ENCODE data around the gene EBP.
A peak's percentile ranks its signal among the peaks of the same experiment; 100 is the strongest.
"Not testable (repeated sequence)": the region's sequence is repeated elsewhere in the genome, so short reads cannot be mapped to it uniquely, and the experiment has no call there.

Gene EBP

DNA sequence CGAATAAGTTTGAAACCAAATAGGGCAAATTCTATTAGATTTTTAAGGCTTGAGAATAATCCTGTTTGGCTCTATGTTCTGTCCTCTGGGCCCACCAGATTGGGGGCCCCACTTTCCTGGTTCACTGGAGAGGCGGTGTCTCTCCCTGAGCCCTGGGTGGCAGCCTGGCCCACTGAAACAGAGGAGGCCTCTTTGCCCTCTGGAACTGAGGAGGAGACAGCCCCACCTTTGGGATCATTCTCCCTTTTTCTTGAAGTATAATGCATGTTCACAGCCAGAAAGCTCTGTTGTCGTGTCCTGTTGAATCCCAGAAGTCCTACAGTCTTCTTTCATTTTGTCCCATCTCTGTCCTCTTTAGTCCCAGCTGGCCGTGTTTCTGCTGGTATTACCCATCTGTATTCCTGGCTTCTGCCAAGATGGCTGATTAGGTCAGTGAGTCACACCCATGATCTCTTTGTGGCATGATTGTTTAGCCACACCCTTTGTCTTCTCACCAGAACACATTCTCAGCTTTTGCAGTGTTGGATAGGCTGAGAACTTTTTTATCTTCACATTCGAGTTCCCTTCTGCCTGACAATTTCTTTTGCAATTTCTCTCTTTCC, 9.9 kb downstream of the EBP start:
- no peak for DNase-seq

DNA sequence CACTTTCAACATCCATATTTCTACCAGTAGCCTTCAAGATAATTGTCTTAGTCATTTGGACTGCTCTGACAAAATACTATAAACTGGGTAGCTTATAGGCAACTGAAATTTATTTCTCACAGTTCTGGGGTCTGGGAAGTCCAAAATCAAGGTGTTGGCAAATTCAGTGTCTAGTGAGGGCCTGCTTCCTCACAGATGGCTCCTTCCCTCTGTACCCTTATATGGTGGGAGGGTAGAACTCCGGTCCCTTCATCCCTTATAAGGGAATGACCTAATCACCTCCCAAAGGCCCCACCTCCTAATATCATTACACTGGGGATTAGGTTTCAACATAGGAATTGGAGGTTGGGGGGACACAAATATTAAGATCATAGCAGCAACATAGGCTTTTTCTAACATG, 10.6 kb downstream of the EBP start:
- DNase-seq: no peak

DNA sequence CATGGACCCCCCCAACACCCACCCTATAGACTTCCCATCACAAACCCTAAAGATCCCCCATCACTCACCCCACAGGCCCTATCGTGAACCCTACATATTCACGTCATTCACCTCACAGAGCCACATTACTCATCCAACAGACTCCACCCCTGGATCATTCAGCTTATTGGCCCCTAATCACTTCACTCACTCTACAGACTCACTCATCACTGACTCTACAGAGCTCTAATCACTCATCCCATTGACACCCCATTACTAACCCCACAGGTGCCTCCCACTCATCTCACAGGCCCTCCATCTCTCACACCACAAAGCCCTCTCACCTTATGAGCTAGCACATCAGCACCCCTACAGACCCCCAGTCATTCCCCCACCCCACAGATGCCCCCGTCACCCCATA, 11.6 kb downstream of the EBP start:
- DNase-seq: no peak

DNA sequence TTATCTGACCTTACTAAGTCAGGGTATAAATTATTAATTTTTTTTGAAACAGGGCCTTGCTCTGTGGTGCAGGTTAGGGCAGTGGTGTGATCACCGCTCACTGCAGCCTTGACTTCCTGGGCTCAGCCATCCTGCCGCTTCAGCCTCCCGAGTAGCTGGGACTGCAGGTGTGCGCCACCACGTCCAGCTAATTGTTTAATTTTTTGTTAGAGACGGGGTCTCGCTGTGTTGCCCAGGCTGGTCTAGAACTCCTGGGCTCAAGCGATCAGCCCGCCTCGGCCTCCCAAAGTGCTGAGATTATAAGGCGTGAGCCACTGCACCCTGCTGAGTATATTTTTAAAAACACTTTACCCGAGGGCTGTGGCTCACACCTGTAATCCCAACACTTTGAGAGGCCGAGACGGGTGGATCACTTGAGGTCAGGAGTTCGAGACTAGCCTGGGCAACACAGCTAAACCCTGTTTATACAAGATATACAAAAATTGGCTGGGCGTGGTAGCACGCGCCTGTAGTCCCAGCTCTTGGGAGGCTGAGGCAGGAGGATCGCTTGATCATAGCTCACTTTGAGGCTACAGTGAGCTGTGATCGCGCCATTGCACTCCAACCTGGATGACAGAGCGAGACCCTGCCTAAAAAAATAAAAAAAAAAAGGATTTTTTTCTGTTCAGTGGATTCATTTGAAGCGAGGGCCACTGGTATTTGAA, 17.2 kb downstream of the EBP start:
- DNase-seq: no peak

DNA sequence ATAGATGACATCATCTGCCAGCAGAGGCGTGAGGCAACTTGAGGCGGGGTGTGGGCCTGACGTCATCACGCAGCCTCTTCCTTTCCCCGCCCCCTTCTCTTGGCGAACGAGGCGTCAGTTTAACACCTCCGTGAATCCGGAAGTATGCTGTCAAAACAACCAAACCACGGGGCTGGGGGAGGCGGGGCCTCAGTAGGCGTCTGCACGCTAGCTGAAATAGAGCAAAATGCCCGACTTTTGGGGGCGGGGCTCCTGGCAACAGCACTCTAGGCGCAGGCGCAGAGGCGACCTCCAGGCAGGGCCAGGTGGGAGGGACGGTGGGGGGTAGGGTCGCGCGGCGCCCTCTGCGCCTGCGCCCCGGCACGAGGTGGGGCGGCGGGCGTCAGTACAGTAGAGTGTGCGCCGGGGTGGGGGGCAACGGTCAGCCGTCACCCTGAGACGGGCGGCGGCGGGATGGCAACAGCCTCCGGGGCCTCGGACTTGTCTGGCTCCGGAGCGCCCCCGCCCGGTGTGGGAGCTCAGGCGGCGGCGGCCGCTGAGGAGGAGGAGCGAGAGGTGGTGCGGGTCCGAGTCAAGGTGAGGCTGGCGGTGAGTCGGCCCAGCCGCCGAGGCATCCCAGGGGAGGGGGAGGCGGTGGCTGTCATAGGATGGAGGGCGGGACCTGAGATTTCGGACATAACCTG, 17.9 kb downstream of the EBP start, which contains the start of gene TBC1D25:
Gene TBC1D25 (plus strand): TSS at position 370 of the 683 bp plus-strand sequence. CDS start 84 bp downstream, at position 454.
- DNase-seq: peak; percentile 98

DNA sequence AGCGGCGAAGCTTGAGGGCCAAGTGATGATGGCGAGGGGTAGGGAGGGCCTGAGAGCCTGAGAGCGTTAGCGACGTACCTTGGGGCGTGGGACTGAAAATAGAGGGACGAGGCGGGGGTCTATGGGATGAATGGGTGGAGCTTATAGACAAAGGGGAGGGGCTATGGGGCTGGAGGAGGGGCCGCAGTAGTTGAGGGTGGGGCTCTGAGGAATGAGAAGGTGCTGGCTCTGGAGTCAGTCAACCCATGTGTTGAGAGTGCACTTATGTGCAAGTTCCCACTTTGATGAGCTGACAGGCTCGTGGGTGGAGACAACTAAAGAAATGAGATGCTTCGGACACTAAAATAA, 18.4 kb downstream of the EBP start:
- DNase-seq: no peak

DNA sequence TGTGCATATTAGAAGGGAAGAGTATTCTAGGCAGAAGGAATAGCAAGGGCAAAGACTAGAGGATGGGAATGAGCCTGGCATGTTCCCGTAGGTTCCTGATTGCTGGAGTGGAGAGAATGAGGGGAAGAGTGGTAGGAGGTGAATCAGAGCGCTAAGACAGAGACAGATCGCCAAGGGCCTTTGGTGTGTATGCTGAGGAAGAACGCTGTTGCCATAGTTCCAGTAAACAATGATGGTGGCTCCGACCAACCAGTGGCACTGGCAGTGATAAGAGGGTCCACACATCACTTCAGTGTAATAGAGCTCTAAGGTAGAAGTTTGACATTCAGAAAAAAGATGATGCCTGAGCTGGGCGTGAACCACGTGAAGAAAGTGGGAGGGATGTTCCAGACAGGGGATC, 18.9 kb downstream of the EBP start:
- no peak for DNase-seq

DNA sequence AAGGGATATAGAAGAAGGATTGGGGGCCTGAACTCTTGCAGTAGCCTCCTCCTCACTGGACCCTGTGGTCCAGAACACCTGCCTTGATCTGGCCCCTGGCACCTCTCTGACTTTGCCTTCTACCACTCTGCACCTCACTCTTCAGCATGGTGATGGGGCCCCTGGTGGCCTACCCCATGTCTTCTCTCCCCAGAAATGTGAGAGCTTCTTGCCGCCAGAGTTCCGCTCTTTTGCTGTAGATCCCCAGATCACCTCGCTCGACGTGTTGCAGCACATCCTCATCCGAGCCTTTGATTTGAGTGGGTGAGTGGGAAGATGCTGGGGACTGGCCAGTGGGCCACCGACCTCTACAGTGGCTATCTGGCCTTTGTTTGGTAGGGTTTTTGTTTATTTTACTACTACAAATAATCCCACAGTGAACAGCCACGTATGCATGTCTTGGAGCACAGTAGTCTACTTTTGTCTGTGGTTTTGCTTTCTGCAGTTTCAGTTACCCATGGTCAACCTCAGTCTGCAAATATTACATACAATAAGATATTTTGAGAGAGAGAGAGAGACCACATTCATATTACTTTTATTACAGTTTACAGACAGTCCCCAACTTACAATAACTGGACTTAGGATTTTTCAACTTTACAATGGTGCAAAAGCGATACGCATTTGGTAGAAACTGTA, 19.7 kb downstream of the EBP start:
- DNase-seq: no peak

DNA sequence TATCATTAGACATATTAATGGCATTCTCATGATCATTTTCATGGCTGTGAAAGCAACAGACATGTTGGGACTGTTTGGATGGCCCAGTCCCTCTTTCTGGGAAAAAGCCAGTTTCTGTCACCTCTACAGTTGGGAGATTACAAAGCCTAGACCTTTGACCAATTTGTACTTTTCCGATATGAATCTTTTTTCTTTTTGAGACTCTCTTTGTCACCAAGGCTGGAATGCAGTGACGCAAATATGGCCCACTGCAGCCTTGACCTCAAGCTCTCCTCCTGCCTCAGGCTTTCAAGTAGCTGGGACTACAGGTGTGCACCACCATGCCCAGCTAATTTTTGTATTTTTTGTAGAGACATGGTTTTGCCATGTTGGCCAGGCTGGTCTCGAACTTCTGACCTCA, 27.3 kb downstream of the EBP start:
- DNase-seq: no peak

DNA sequence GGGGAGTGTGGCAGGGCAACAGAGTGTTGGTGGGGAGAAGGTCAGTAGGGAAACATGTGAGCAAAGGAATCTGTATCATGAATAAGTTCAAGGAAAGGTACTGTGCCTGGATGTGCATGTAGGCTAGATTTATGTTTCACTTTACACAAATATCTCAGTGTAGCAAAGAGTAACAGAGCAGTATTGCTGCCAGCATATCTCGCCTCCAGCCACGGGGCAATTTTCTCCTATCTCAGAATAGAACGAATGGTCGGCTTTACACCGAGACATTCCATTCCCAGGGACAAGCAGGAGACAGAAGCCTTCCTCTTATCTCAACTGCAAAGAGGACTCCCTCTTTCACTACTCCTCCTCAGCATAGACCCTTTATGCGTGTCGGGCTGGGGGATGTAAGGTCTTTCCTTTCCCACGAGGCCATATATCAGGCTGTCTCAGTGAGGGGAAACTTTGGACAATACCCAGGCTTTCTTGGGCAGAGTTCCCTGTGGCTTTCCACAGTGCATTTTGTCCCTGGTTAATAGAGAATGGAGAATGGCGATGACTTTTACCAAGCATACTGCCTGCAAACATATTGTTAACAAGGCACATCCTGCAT, 34.2 kb downstream of the EBP start:
- not testable (repeated sequence) for DNase-seq

DNA sequence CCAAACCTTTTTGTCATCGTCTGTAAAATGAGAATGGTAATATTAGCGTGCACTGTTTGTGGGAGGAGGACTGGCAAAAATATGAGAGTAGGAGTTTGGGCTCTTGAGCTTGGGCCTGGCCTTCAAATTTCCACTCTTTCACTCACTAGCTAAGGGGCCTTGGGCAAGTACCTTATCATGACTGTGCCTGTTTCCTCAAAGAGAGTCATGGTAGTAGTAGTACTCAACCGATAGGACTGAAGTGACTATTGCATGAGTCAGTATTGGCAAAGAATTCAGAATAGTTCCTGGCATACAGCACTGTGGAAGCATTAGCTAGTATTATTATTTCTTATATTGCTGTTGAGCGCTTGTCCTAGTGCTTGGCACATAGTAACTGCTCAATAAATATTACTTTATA, 36.7 kb downstream of the EBP start:
- DNase-seq: no peak

DNA sequence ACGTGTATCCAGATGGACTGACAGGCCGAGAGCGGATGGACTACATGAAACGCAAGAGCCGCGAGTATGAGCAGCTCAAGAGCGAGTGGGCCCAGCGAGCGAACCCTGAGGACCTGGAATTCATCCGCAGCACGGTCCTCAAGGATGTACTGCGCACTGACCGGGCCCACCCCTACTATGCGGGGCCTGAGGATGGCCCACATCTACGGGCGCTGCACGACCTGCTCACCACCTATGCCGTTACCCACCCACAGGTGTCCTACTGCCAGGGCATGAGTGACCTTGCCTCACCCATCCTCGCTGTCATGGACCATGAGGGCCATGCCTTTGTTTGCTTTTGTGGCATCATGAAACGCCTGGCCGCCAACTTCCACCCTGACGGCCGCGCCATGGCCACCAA, 38.0 kb downstream of the EBP start:
- no peak for DNase-seq

DNA sequence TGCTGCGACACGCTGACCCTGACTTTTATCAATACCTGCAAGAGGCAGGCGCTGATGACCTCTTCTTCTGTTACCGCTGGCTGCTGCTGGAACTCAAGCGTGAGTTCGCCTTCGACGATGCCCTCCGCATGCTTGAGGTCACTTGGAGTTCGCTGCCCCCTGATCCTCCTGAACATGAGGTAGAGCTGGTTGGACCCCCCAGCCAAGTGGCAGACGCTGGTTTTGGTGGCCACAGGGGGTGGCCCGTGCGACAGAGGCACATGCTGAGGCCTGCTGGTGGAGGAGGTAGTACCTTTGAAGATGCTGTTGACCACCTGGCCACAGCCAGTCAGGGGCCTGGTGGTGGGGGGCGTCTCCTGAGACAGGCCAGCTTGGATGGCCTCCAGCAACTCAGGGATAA, 38.4 kb downstream of the EBP start:
- no peak for DNase-seq

DNA sequence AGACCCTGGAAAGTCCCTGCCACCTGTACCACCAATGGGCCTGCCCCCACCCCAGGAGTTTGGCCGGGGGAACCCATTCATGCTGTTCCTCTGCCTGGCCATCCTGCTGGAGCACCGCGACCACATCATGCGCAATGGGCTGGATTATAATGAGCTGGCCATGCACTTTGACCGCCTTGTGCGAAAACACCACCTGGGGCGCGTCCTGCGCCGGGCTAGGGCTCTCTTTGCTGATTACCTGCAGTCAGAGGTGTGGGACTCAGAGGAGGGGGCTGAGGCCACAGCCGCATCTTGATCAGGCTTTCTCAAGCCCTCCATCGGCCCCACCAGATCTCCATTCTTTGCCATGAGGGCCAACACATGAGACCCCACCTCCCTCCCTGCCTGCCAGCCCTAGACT, 39.1 kb downstream of the EBP start:
- DNase-seq: no peak

DNA sequence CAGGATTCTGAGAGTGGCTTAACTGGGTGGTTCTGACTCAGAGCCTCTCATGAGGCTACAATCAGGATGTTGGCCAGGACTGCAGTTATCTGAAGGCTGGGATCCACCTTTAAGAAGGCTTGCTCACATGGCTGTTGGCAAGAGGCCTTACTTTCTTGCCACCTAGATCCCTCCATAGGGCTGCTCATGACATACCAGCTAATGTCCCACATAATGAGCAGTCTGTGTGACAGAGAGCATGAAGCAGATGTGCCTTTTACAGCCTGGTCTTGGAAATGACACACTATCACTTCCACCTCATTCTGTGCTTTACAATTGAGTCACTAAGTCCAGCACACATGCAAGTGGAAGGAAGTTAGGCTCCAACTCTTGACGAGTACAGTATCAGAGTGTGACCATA, 48.4 kb downstream of the EBP start:
- DNase-seq: peak; percentile 15

DNA sequence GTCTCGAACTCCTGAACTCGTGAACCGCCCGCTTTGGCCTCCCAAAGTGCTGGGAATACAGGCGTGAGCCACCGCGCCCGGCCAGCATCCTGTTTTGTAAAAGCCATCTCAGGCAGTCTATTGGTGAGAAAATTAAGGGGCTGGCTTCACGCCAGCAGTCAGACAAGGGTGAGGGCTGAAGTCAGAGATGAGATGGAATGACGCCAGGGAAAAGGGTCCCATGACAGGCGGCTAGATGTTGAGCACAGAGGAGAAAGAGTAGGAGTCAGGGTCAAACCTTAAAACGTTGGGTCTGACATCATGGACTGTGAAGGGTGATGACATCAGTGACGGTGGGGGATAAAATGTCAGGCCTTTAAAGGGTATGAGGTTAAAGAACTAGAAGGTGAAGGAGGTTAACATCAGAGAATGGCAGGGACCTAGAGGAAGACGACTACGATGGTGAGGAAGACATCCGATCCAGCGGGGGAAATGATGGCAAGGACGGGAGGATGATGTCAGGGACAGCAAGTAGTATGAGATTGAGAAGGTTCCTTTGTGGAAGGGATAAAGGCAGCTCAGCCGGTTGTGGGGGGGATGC, 52.2 kb downstream of the EBP start:
- peak; percentile 82 for DNase-seq

DNA sequence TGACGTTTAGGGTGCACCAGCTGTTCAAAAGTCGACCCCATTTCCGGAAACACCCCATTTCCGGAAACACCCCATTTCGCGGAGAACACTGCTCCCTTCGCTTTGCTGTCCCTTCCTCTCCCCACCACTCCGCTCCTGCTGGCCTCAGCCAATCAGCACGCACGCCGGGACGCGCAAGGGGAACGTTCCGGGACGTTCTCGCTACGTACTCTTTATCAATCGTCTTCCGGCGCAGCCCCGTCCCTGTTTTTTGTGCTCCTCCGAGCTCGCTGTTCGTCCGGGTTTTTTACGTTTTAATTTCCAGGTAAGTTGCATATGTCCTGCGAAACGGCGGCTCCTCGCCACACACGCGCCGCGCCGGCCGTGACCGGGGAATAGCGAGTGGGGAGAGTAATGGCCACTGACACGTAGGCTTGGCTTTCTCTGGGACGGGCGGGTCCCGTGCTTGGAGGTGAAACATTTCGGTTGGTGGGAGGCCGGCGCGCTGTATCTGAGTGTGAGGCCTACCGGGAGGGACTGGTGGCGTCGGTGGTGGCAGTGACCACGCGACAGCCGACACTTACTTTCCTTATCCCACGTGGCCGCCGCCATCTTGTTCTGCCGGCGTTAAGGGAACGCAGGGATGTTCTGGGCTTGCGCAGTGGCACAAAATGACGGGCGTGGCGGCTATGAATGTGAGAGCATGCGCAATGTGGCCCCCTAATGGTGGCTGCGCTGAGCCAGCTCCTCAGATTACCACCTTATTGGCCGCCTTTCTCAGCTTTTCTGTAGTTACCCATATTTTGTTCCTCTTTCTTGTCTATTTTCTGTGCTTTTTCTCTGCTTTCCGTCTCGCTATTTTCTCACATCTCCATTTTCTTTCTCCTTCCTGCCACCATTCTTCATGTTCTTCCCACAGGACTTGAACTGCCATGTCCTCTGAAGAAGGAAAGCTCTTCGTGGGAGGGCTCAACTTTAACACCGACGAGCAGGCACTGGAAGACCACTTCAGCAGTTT, 53.0 kb downstream of the EBP start, which contains the start of gene RBM3:
Gene RBM3 (plus strand): TSS at position 215 of the 997 bp plus-strand sequence. CDS start 697 bp downstream, at position 912.
- DNase-seq: peak; percentile 95

DNA sequence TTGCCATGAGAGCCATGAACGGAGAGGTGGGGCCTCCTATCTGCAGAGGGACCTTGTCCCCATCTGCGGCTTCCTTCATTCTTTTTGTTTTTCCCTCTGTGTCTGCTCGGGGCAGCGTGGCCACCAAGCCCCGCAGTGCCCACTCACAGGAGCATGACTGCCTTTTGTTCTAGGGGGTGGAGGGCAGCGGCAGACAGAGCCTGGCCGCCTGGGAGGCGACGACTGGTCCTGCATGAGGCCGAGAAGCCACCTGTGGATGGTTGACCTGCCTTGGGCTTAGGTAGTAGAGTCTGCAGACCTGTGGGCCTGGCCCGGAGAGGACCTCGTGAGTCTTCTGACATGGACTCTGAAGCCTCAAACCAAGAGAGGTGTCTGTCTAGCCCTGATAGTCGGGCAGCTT, 54.0 kb downstream of the EBP start:
- no peak for DNase-seq

DNA sequence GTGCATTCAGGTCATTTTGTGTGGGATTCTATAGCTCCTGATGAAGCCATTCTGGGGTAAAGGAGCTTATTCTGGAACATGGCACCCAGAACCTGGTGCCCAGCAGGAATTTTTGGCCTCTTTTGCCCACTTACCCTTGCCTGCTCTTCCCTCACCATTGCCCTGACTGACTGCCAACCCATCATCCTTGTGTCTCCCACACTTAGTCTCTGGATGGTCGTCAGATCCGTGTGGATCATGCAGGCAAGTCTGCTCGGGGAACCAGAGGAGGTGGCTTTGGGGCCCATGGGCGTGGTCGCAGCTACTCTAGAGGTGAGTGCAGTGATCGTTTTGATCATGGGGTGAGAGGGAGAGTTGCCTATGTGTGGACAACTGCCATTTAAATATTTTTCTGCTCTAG, 54.5 kb downstream of the EBP start:
- no peak for DNase-seq

Measured in NCI-H69 (cell line).